Muscle layer of duodenum (tissue), 2 donors: Measurements from ENCODE around the gene CCDC149.

Source experiments
- H3K27ac ChIP-seq: one replicate; pipeline ENCODE4 v1.7.0; 2013; ENCODE audit warnings: mild to moderate bottlenecking, low read length
- H3K27me3 ChIP-seq: one replicate; pipeline ENCODE4 v1.7.0; 2013; ENCODE audit warnings: low read depth, mild to moderate bottlenecking, control low read depth, low read length
- H3K36me3 ChIP-seq, 2 donors: one replicate each; pipeline ENCODE4 v1.7.0; 2013; ENCODE audit warnings: low read length in 2 of 2, control low read depth in 1 of 2, mild to moderate bottlenecking in 1 of 2; ENCODE audit not compliant: insufficient read depth in 2 of 2, control insufficient read depth in 1 of 2
- H3K4me1 ChIP-seq, 2 donors: one replicate each; pipeline ENCODE4 v1.7.0; 2013; ENCODE audit warnings: low read length in 2 of 2, mild to moderate bottlenecking in 2 of 2, control low read depth in 1 of 2, moderate library complexity in 1 of 2; ENCODE audit not compliant: insufficient read depth in 2 of 2, control insufficient read depth in 1 of 2
- H3K4me3 ChIP-seq, 2 donors: one replicate each; pipeline ENCODE4 v1.7.0; 2013; ENCODE audit warnings: low read length in 2 of 2, low read depth in 1 of 2, mild to moderate bottlenecking in 1 of 2
- H3K9me3 ChIP-seq, 2 donors: one replicate each; pipeline ENCODE4 v1.7.0; 2013; ENCODE audit warnings: low read length in 2 of 2, control low read depth in 1 of 2, mild to moderate bottlenecking in 1 of 2; ENCODE audit not compliant: control insufficient read depth in 1 of 2
- donor health status: healthy.

Gene CCDC149

GRCh38 chr4:24809815-24810405 is 102.9 kb downstream of the CCDC149 start:
- peaks cover 0 to 8% of the 10 kb centered on the region in 2 donors for H3K36me3 ChIP-seq
- peaks cover 0 to 3% of the 10 kb centered on the region in 2 donors for H3K9me3 ChIP-seq
- H3K4me1 ChIP-seq: peaks cover 0 to 8% of the 10 kb centered on the region in 2 donors
- peak overlapping the region; percentile 29 for H3K27ac ChIP-seq
- H3K27me3 ChIP-seq: no peaks in the 10 kb centered on the region
- H3K4me3 ChIP-seq: no peak overlapping the region

GRCh38 chr4:24809376-24809775 is 103.5 kb downstream of the CCDC149 start:
- Histone ChIP-seq H3K4me3 (no peak overlapping the region), H3K36me3 (peaks cover 0 to 8% of the 10 kb centered on the region in 2 donors), H3K27ac (peak overlapping the region; percentile 29), H3K27me3 (no peaks in the 10 kb centered on the region), H3K4me1 (peaks cover 0 to 12% of the 10 kb centered on the region in 2 donors), H3K9me3 (peaks cover 0 to 3% of the 10 kb centered on the region in 2 donors)

- H3K27me3 ChIP-seq: no peaks in the 10 kb centered on the region
- no peak overlapping the region for H3K4me3 ChIP-seq
- H3K27ac ChIP-seq: peak overlapping the region; percentile 29
- H3K36me3 ChIP-seq: peaks cover 0 to 8% of the 10 kb centered on the region in 2 donors
- H3K9me3 ChIP-seq: peaks cover 0 to 3% of the 10 kb centered on the region in 2 donors
- H3K4me1 ChIP-seq: peaks cover 0 to 12% of the 10 kb centered on the region in 2 donors
These were observed 103.9 kb downstream of the CCDC149 start for GRCh38 chr4:24808955-24809354.

- H3K4me3 ChIP-seq: no peak overlapping the region
- H3K9me3 ChIP-seq: peaks cover 0 to 3% of the 10 kb centered on the region in 2 donors
- no peaks in the 10 kb centered on the region for H3K27me3 ChIP-seq
- H3K27ac ChIP-seq: no peak overlapping the region
- H3K4me1 ChIP-seq: peaks cover 0 to 12% of the 10 kb centered on the region in 2 donors
- peaks cover 0 to 8% of the 10 kb centered on the region in 2 donors for H3K36me3 ChIP-seq
These were observed 104.6 kb downstream of the CCDC149 start for GRCh38 chr4:24808261-24808660.

GRCh38 chr4:24807611-24808010 is 105.2 kb downstream of the CCDC149 start:
- peaks cover 0 to 12% of the 10 kb centered on the region in 2 donors for H3K4me1 ChIP-seq
- H3K36me3 ChIP-seq: peaks cover 0 to 4% of the 10 kb centered on the region in 2 donors
- H3K9me3 ChIP-seq: no peaks in the 10 kb centered on the region
- no peak overlapping the region for H3K27ac ChIP-seq
- no peaks in the 10 kb centered on the region for H3K27me3 ChIP-seq
- H3K4me3 ChIP-seq: no peak overlapping the region

GRCh38 chr4:24806206-24806990 is 106.4 kb downstream of the CCDC149 start:
- no peaks in the 10 kb centered on the region for H3K27me3 ChIP-seq
- H3K9me3 ChIP-seq: no peaks in the 10 kb centered on the region
- H3K4me1 ChIP-seq: peaks cover 0 to 14% of the 10 kb centered on the region in 2 donors
- peaks cover 0 to 4% of the 10 kb centered on the region in 2 donors for H3K36me3 ChIP-seq
- H3K4me3 ChIP-seq: no peak overlapping the region
- no peak overlapping the region for H3K27ac ChIP-seq

GRCh38 chr4:24805566-24805965 is 107.3 kb downstream of the CCDC149 start:
- Histone ChIP-seq H3K36me3 (peaks cover 0 to 4% of the 10 kb centered on the region in 2 donors), H3K4me3 (no peak overlapping the region), H3K27me3 (no peaks in the 10 kb centered on the region), H3K27ac (no peak overlapping the region), H3K9me3 (no peaks in the 10 kb centered on the region), H3K4me1 (peaks cover 0 to 21% of the 10 kb centered on the region in 2 donors)

- Histone ChIP-seq H3K27ac (no peak overlapping the region), H3K36me3 (peaks cover 0 to 4% of the 10 kb centered on the region in 2 donors), H3K9me3 (no peaks in the 10 kb centered on the region), H3K4me3 (no peak overlapping the region), H3K27me3 (no peaks in the 10 kb centered on the region), H3K4me1 (peaks cover 0 to 26% of the 10 kb centered on the region in 2 donors)
These were observed 107.8 kb downstream of the CCDC149 start for GRCh38 chr4:24805067-24805466.

GRCh38 chr4:24802648-24803047 is 110.2 kb downstream of the CCDC149 start:
- H3K27me3 ChIP-seq: peaks cover 12% of the 10 kb centered on the region
- H3K4me3 ChIP-seq: no peak overlapping the region
- peaks cover 0 to 34% of the 10 kb centered on the region in 2 donors for H3K4me1 ChIP-seq
- no peak overlapping the region for H3K27ac ChIP-seq
- no peaks in the 10 kb centered on the region for H3K9me3 ChIP-seq
- peaks cover 0 to 5% of the 10 kb centered on the region in 2 donors for H3K36me3 ChIP-seq

- peaks cover 0 to 45% of the 10 kb centered on the region in 2 donors for H3K4me1 ChIP-seq
- peaks cover 12% of the 10 kb centered on the region for H3K27me3 ChIP-seq
- H3K9me3 ChIP-seq: no peaks in the 10 kb centered on the region
- H3K36me3 ChIP-seq: peaks cover 0 to 3% of the 10 kb centered on the region in 2 donors
- H3K27ac ChIP-seq: no peak overlapping the region
- no peak overlapping the region for H3K4me3 ChIP-seq
These were observed 111.5 kb downstream of the CCDC149 start for GRCh38 chr4:24801136-24801855.

GRCh38 chr4:24800325-24800895 is 112.4 kb downstream of the CCDC149 start:
- Histone ChIP-seq H3K4me3 (peak overlapping the region in 1 of 2 donors; percentile 42), H3K27me3 (peaks cover 12% of the 10 kb centered on the region), H3K27ac (no peak overlapping the region), H3K36me3 (peaks cover 0 to 3% of the 10 kb centered on the region in 2 donors), H3K9me3 (no peaks in the 10 kb centered on the region), H3K4me1 (peaks cover 3 to 40% of the 10 kb centered on the region in 2 donors)
